CD4-positive, alpha-beta memory T cell (primary cell): ENCODE measurements around the gene MCC. TPM values are rescaled to one million over a fixed set of nuclear protein-coding genes. Genes with fewer than 3 reads are reported as not detected.

Experiments
- CTCF ChIA-PET: fragments of 350-600 bp; sonication (Branson Sonifier 250); formaldehyde crosslinking; loops from one replicate; lab custom pipeline; 2021; ENCODE audit warnings: inconsistent platforms; ENCODE audit not compliant: partially characterized antibody; lab: Charles Lee
- POLR2A ChIA-PET: fragments of 350-600 bp; sonication (Branson Sonifier 250); formaldehyde crosslinking; loops from one replicate; lab custom pipeline; 2021; ENCODE audit not compliant: partially characterized antibody; lab: Charles Lee
- DNase-seq, 5 donors: peaks; one replicate each; pipeline versions ENCODE4 v3.0.0 to v3.0.0-alpha.2; 2020 to 2022; ENCODE audit warnings: mixed read lengths in 1 of 5
- H3K27ac ChIP-seq: one replicate; pipeline ENCODE4 v1.7.0; 2013; ENCODE audit warnings: low read depth, low read length
- H3K27me3 ChIP-seq: 2 replicates; pipeline ENCODE4 v1.7.0; 2013; ENCODE audit warnings: mild to moderate bottlenecking, low read length, moderate library complexity; ENCODE audit not compliant: insufficient read depth
- H3K36me3 ChIP-seq: 2 replicates; pipeline ENCODE4 v1.7.0; 2013; ENCODE audit warnings: mild to moderate bottlenecking, low read length, moderate library complexity; ENCODE audit not compliant: insufficient read depth
- H3K4me1 ChIP-seq: 2 replicates; pipeline ENCODE4 v1.7.0; 2013; ENCODE audit warnings: mild to moderate bottlenecking, low read length, moderate library complexity; ENCODE audit not compliant: insufficient read depth
- H3K4me3 ChIP-seq, 2 donors: one replicate each; pipeline ENCODE4 v1.7.0; 2013; ENCODE audit warnings: low read length in 2 of 2, mild to moderate bottlenecking in 1 of 2
- H3K9me3 ChIP-seq, 2 donors: one replicate each; pipeline ENCODE4 v1.7.0; 2013; ENCODE audit warnings: low read length in 2 of 2, control low read depth in 1 of 2; ENCODE audit not compliant: control insufficient read depth in 1 of 2
- H3K27ac Mint-ChIP-seq, 7 donors: one replicate each; pipeline ENCODE4 v1.8.0; 2020 to 2021; ENCODE audit warnings: mixed read lengths in 7 of 7, mild to moderate bottlenecking in 6 of 7, inconsistent platforms in 3 of 7, moderate library complexity in 3 of 7
- H3K27me3 Mint-ChIP-seq, 2 donors: one replicate each; pipeline ENCODE4 v1.8.0; 2020 to 2021; ENCODE audit warnings: mixed read lengths in 2 of 2
- H3K36me3 Mint-ChIP-seq, 2 donors: one replicate each; pipeline ENCODE4 v1.8.0; 2020 to 2021; ENCODE audit warnings: mixed read lengths in 2 of 2, inconsistent platforms in 1 of 2, mild to moderate bottlenecking in 1 of 2
- H3K4me1 Mint-ChIP-seq, 4 donors: one replicate each; pipeline ENCODE4 v1.8.0; 2020 to 2021; ENCODE audit warnings: mixed read lengths in 4 of 4, mild to moderate bottlenecking in 1 of 4
- H3K4me3 Mint-ChIP-seq, 8 donors: one replicate each; pipeline ENCODE4 v1.8.0; 2020 to 2021; ENCODE audit warnings: mixed read lengths in 8 of 8, mild to moderate bottlenecking in 7 of 8, moderate library complexity in 6 of 8, inconsistent platforms in 3 of 8
- H3K9me3 Mint-ChIP-seq, 8 donors: one replicate each; pipeline ENCODE4 v1.8.0; 2020 to 2021; ENCODE audit warnings: mixed read lengths in 8 of 8, mild to moderate bottlenecking in 5 of 8, inconsistent platforms in 3 of 8, moderate library complexity in 1 of 8
- intact Hi-C: fragments of 100-400 bp; cut with micrococcal nuclease; formaldehyde crosslinking; loops from one replicate; pipeline ENCODE4 v1.15.1; 2023
- polyA plus RNA-seq, 2 donors: library from polyadenylated mRNA; unstranded; fragments of 300-500 nt; fragmentation: Illumina TruSeq; gene quantifications; one replicate each; pipeline ENCODE4 v1.2.3, GENCODE V29; 2021
- total RNA-seq, 2 experiments: library from RNA; stranded (reverse); gene quantifications; one replicate each; pipeline ENCODE4 v1.2.3, GENCODE V29; 2021

The MCC gene
- total and polyA plus RNA-seq, 4 experiments from 2014 or later = 0.92 to 12.1 (median 7.7) TPM

DNA sequence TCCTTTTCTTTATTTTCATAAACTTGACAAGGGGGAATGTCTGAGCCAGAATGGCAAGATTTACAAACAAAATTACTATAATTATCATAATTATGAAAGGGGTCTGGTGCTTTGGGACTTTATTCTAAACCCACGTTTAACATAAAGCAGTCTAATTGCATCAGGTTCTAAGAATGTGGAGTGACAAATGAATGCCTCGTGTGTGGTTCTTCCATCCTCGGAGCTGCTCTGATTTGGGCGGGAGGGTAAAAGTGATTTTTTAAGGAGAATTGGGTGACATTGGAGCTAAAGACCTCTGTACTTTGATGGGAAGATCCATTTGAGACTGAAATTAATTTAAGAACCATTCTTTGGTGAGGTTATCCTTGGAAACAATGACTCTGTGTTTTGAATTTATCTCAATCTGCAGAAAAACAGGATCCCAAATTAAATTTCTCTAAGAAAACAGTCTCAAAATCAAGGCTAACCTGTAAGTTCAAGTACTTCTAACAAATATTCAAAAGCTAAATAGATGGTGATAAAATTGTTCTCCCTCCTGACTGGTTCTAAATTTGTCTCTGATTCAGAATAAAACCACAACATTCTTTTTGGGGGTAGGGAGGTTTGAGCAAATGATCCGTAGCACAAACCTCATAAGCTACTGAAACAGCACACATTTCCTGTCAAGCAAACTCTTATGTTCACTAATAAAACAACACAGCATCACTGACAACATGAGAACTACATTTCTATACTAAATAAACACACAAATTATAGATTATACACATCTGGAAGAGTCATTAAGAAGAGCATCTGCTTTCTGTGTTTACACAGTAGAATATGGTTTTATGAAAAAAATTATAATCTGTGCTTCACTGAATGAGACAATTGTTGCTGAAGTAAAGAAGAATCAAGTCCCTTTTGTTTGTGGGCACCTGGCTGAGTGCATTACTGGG lies 426.1 kb downstream of the MCC start:
- H3K27ac ChIP-seq = no peak overlapping the region
- H3K27me3 ChIP-seq = no peaks in the 10 kb centered on the region
- H3K36me3 ChIP-seq = no peaks in the 10 kb centered on the region
- intact Hi-C loops = no loop called here
- peak overlapping the region in 5 of 7 donors; percentile 4 to 67 (median 63) for H3K27ac Mint-ChIP-seq
- POLR2A ChIA-PET = interaction anchor here (0.9 kb wide), 1 partner anchor 41 kb away, joined by 3 read pairs; no protein-coding TSS in a partner anchor
- H3K9me3 ChIP-seq = no peaks in the 10 kb centered on the region
- DNase-seq = no peak
- H3K36me3 Mint-ChIP-seq = peaks cover 11 to 34% of the 10 kb centered on the region in 2 donors
- H3K9me3 Mint-ChIP-seq = no peaks in the 10 kb centered on the region
- H3K4me3 Mint-ChIP-seq = peak overlapping the region in 3 of 8 donors; percentile 5 to 17 (median 5)
- H3K4me1 Mint-ChIP-seq = peaks cover 9 to 36% (median 24%) of the 10 kb centered on the region in 4 donors
- peaks cover 14% of the 10 kb centered on the region for H3K4me1 ChIP-seq
- CTCF ChIA-PET = interaction anchor here (1.7 to 4.1 kb wide), 2 partner anchors 11 to 66 kb away, joined by 5 to 14 read pairs; no protein-coding TSS in a partner anchor
- H3K27me3 Mint-ChIP-seq = no peaks in the 10 kb centered on the region
- H3K4me3 ChIP-seq = no peak overlapping the region

DNA sequence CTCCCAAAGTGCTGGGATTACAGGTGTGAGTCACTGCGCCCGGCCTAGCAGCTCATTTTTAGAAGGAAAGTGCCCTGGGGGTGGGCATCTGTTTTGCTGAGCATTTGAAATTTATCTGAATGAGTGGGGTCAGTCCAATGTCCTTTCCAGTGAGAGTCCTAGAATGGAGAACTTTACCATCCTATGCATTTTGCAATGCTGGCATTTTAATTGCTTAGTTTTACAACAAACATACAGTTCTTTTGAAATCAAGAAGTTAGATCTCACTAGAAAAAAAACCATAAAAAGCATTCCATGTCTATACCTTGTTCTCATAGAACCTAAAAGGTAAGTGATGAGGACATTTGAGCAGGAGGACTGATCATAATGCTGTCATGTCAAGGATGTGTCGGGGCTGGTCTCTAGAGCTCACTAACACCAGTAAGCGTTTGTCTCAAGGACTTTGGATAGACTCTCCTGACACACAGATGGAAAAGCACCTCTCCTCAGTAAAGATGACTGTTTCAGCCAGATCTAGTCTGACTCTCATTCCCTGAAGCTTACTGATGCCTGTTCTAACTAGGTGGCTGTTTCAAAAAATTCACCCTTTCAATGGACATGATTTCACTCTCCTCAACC lies 427.7 kb downstream of the MCC start:
- DNase-seq = no peak
- Histone ChIP-seq H3K4me3 (no peak overlapping the region), H3K36me3 (no peaks in the 10 kb centered on the region), H3K9me3 (no peaks in the 10 kb centered on the region), H3K27me3 (no peaks in the 10 kb centered on the region), H3K4me1 (peaks cover 14% of the 10 kb centered on the region), H3K27ac (no peak overlapping the region)
- intact Hi-C loops = no loop called here
- H3K27ac Mint-ChIP-seq = no peak overlapping the region
- H3K9me3 Mint-ChIP-seq = no peaks in the 10 kb centered on the region
- H3K27me3 Mint-ChIP-seq = no peaks in the 10 kb centered on the region
- H3K4me1 Mint-ChIP-seq = peaks cover 9 to 36% (median 24%) of the 10 kb centered on the region in 4 donors
- CTCF ChIA-PET = interaction anchor here (2.1 to 4.1 kb wide), 2 partner anchors 13 to 65 kb away, joined by 6 to 14 read pairs; no protein-coding TSS in a partner anchor
- H3K36me3 Mint-ChIP-seq = peaks cover 11 to 36% of the 10 kb centered on the region in 2 donors
- POLR2A ChIA-PET = interaction anchor here (1.6 kb wide), 1 partner anchor 10 kb away, joined by 3 read pairs; no protein-coding TSS in a partner anchor
- H3K4me3 Mint-ChIP-seq = no peak overlapping the region

DNA sequence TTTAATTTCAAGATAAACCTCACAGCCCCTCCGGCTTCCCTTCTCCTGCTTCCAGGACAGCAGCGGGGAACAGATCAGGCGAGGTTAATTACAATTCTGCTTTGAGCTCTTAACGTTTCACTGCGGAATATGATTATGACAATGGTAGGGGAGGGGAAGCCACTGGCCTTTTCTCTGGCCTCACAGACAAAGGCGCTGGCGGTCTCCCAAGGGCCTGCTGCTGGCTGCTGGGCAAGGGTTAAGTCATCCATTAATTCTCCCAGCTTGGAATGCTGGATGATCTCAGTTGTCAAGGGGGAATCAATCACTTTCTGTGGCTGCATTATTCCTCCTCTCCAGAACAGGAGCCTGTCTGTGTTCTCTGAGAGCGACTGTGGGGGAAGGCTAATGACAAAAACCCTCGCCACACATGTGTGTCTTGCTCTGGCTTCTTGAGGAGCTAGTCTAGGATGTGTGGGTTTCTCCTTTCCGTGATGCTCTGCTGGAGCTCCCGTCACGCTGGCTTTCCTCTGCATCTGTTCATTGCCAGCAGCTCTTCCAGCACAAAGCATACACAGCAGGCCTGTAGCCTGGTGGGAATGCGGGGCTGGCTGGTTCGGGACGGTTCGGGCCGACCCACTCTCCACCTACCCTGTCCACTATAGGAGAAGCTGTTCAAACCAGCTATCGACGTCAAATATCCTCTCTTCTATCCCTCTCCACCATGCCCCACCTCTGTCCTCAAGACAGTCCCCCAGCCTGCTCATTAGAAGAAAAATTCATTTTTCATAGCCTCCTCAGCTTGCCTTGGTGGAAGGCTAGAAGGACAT lies 428.8 kb downstream of the MCC start:
- CTCF ChIA-PET = interaction anchor here (0.6 to 4.1 kb wide), 3 partner anchors 14 to 273 kb away, joined by 3 to 14 read pairs (median 6); no protein-coding TSS in a partner anchor
- H3K9me3 Mint-ChIP-seq = no peaks in the 10 kb centered on the region

DNA sequence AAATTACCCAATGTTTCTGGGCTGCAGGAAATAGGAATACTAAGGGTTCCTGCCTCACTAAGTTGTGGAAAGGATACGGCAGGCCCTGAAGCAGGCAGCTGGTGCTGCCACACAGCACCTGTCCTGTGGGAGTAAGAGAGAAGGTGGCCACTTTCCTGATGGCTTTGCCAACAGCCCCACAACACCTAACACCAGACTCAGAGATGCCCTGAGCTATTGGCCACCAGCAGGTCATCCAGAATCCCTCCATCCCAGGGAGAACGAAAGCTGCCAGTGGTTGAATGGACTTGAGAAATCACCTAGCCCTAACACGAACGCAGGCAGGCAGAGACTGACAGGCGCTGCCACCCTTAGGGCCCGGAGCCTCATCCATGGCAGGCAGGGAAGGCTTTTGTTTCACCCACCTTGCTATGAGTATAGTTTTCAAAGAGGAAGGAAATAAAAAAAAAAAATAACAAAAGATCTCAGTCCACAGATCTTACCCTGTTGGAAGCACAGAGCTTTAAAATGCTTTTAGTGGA lies 429.5 kb downstream of the MCC start:
- peaks cover 8 to 33% of the 10 kb centered on the region in 2 donors for H3K36me3 Mint-ChIP-seq
- POLR2A ChIA-PET = no interaction called here
- H3K4me1 Mint-ChIP-seq = peaks cover 9 to 29% (median 19%) of the 10 kb centered on the region in 4 donors

More for the DNA sequence above, 428.8 kb downstream of the MCC start:
- peaks cover 9 to 31% (median 22%) of the 10 kb centered on the region in 4 donors for H3K4me1 Mint-ChIP-seq
- no peak overlapping the region for H3K4me3 Mint-ChIP-seq
- DNase-seq = no peak
- Histone ChIP-seq H3K4me1 (peaks cover 14% of the 10 kb centered on the region), H3K9me3 (no peaks in the 10 kb centered on the region), H3K36me3 (no peaks in the 10 kb centered on the region), H3K27me3 (no peaks in the 10 kb centered on the region), H3K4me3 (no peak overlapping the region), H3K27ac (no peak overlapping the region)
- intact Hi-C loops = no loop called here
- POLR2A ChIA-PET = interaction anchor here (1.6 kb wide), 1 partner anchor 9 kb away, joined by 3 read pairs; no protein-coding TSS in a partner anchor
- H3K27ac Mint-ChIP-seq = peak overlapping the region in 2 of 7 donors; percentile 5 to 81
- no peaks in the 10 kb centered on the region for H3K27me3 Mint-ChIP-seq
- H3K36me3 Mint-ChIP-seq = peaks cover 8 to 31% of the 10 kb centered on the region in 2 donors

DNA sequence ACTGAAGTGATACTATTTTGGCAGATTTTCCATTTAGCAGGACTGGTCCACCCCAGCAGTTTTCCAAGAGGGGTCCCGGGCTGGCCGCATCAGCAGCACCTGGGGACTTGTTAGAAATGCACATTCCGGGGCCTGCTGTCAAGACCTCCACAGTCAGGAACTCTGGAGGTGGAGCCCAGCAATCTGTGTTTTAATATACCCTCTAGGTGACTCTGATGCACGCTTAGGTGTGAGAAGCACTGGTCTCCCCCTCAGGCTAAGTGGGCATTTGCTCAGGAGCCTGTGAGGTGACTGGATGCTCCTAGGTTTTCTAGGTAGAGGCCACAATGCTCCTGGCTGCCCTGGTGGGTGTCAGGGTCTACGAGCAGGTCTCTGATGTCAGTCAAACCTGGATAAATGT lies 430.0 kb downstream of the MCC start:
- POLR2A ChIA-PET = no interaction called here
- peaks cover 8 to 30% of the 10 kb centered on the region in 2 donors for H3K36me3 Mint-ChIP-seq
- H3K27ac Mint-ChIP-seq = no peak overlapping the region
- Histone ChIP-seq H3K4me1 (peaks cover 14% of the 10 kb centered on the region), H3K27me3 (no peaks in the 10 kb centered on the region), H3K4me3 (no peak overlapping the region), H3K9me3 (no peaks in the 10 kb centered on the region), H3K36me3 (no peaks in the 10 kb centered on the region), H3K27ac (no peak overlapping the region)
- peaks cover 9 to 24% (median 16%) of the 10 kb centered on the region in 4 donors for H3K4me1 Mint-ChIP-seq
- H3K27me3 Mint-ChIP-seq = no peaks in the 10 kb centered on the region
- CTCF ChIA-PET = interaction anchor here (1.4 kb wide), 1 partner anchor 62 kb away, joined by 3 read pairs; no protein-coding TSS in a partner anchor
- intact Hi-C loops = no loop called here
- no peak for DNase-seq
- no peak overlapping the region for H3K4me3 Mint-ChIP-seq
- H3K9me3 Mint-ChIP-seq = no peaks in the 10 kb centered on the region

More for the DNA sequence above, 429.5 kb downstream of the MCC start:
- no peaks in the 10 kb centered on the region for H3K27me3 ChIP-seq
- H3K9me3 Mint-ChIP-seq = no peaks in the 10 kb centered on the region
- H3K27me3 Mint-ChIP-seq = no peaks in the 10 kb centered on the region
- H3K4me3 ChIP-seq = no peak overlapping the region
- no peak overlapping the region for H3K4me3 Mint-ChIP-seq
- no peaks in the 10 kb centered on the region for H3K9me3 ChIP-seq
- intact Hi-C loops = no loop called here
- no peak for DNase-seq
- H3K4me1 ChIP-seq = peaks cover 14% of the 10 kb centered on the region
- H3K27ac ChIP-seq = no peak overlapping the region
- H3K36me3 ChIP-seq = no peaks in the 10 kb centered on the region
- CTCF ChIA-PET = interaction anchor here (1.4 to 2.1 kb wide), 2 partner anchors 14 to 62 kb away, joined by 3 to 6 read pairs; no protein-coding TSS in a partner anchor
- no peak overlapping the region for H3K27ac Mint-ChIP-seq

DNA sequence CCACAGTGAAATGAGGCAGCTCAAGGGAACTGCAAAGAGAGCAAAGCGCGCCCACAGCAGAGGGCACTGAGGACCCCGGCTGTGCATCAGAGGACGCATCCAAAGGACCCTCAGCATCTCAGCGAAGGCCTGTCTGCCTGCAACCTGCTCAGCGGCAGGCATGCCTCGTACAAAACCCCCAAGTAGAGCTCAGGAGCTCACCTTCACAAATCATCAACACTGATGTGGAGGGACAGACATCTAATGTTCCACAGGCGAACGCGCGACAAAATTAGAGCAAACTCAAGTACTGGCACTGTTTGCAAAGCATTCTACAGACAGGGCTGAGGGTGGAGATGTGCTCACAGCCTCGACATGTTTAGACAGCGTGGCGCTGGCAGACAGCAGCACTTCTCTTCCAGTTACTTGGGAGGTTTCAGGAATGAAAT lies 430.7 kb downstream of the MCC start:
- Histone ChIP-seq H3K4me3 (no peak overlapping the region), H3K36me3 (no peaks in the 10 kb centered on the region), H3K9me3 (no peaks in the 10 kb centered on the region), H3K4me1 (peaks cover 8% of the 10 kb centered on the region), H3K27ac (no peak overlapping the region), H3K27me3 (no peaks in the 10 kb centered on the region)
- ChIA-PET POLR2A (no interaction called here), CTCF (interaction anchor here (1.4 kb wide), 1 partner anchor 61 kb away, joined by 3 read pairs; no protein-coding TSS in a partner anchor)
- intact Hi-C loops = no loop called here
- Mint-ChIP-seq H3K9me3 (no peaks in the 10 kb centered on the region), H3K36me3 (peaks cover 9 to 28% of the 10 kb centered on the region in 2 donors), H3K4me3 (no peak overlapping the region), H3K27me3 (no peaks in the 10 kb centered on the region), H3K4me1 (peaks cover 7 to 21% (median 12%) of the 10 kb centered on the region in 4 donors), H3K27ac (no peak overlapping the region)
- DNase-seq = no peak
